Measurements from ENCODE around the gene ZNF79.

DNA sequence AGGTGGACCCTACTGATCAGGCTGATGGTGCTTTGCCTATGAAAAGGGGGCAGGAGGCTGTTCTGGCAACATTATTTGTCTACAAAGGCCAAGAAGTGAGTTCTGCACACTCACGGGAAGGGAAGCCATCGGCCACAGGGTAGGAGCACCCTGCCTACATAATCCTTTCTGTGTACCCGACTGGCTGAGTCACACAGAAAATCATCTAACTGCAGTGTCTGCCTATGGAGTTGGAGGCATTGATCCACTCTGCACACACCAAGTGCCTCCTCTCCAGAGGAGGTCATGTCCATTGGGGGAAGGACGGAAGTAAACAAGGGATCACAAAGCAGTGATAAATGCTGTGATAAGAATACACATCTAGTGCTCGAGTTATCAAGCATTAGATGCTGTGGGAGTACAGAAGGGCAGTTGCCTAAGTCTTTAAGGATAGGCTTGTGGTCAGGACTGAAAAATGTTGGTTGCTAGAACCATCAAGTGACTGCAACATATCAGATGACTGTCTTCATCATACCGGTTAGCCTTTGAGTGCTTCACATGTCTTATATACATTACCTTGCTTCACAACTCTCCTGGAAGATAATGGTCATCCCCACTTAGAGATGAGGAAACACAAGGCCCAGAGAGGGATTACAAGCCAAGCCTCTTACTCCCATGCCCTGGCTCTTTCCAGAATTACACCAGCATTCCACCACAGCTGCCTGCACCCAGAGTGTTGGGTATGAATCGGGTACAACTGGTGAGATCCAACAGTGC, 28.5 kb upstream of the ZNF79 start:
- TF ChIP-seq, protein P1, sequence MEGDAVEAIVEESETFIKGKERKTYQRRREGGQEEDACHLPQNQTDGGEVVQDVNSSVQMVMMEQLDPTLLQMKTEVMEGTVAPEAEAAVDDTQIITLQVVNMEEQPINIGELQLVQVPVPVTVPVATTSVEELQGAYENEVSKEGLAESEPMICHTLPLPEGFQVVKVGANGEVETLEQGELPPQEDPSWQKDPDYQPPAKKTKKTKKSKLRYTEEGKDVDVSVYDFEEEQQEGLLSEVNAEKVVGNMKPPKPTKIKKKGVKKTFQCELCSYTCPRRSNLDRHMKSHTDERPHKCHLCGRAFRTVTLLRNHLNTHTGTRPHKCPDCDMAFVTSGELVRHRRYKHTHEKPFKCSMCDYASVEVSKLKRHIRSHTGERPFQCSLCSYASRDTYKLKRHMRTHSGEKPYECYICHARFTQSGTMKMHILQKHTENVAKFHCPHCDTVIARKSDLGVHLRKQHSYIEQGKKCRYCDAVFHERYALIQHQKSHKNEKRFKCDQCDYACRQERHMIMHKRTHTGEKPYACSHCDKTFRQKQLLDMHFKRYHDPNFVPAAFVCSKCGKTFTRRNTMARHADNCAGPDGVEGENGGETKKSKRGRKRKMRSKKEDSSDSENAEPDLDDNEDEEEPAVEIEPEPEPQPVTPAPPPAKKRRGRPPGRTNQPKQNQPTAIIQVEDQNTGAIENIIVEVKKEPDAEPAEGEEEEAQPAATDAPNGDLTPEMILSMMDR (conservative IDR thresholded peaks at IDR 0.05; ENCODE audit: low read depth, low read length): no peak
- no peak for TF ChIP-seq POLR2A (IDR thresholded peaks at IDR 0.05; ENCODE audit: low read depth, low read length)
- TF ChIP-seq FOS (IDR thresholded peaks at IDR 0.05; ENCODE audit: low read depth, low read length): no peak
- TF ChIP-seq SMC3 (IDR thresholded peaks at IDR 0.05; ENCODE audit: low read depth, low read length): no peak
- TF ChIP-seq RFX5 (IDR thresholded peaks at IDR 0.05; ENCODE audit: low read depth, low read length): no peak
- TF ChIP-seq BHLHE40 (IDR thresholded peaks at IDR 0.05; ENCODE audit: low read depth, low read length): no peak
- TF ChIP-seq CEBPB (IDR thresholded peaks at IDR 0.05; ENCODE audit: low read depth, low read length): no peak
- no peak for TF ChIP-seq RAD21 (IDR thresholded peaks at IDR 0.05; ENCODE audit: low read length)
- TF ChIP-seq, protein P2, sequence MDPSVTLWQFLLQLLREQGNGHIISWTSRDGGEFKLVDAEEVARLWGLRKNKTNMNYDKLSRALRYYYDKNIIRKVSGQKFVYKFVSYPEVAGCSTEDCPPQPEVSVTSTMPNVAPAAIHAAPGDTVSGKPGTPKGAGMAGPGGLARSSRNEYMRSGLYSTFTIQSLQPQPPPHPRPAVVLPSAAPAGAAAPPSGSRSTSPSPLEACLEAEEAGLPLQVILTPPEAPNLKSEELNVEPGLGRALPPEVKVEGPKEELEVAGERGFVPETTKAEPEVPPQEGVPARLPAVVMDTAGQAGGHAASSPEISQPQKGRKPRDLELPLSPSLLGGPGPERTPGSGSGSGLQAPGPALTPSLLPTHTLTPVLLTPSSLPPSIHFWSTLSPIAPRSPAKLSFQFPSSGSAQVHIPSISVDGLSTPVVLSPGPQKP (IDR thresholded peaks at IDR 0.05; ENCODE audit: borderline replicate concordance, low read depth, low read length): no peak
- TF ChIP-seq RCOR1 (IDR thresholded peaks at IDR 0.05; ENCODE audit: insufficient replicate concordance, low read length): no peak
- TF ChIP-seq, protein P3, sequence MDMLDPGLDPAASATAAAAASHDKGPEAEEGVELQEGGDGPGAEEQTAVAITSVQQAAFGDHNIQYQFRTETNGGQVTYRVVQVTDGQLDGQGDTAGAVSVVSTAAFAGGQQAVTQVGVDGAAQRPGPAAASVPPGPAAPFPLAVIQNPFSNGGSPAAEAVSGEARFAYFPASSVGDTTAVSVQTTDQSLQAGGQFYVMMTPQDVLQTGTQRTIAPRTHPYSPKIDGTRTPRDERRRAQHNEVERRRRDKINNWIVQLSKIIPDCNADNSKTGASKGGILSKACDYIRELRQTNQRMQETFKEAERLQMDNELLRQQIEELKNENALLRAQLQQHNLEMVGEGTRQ (IDR thresholded peaks at IDR 0.05; ENCODE audit: low read depth, low read length): no peak
- TF ChIP-seq MXI1 (IDR thresholded peaks at IDR 0.05; ENCODE audit: borderline replicate concordance, low read depth, low read length): no peak
- TF ChIP-seq CHD1 (IDR thresholded peaks at IDR 0.05; ENCODE audit: low read depth, low read length): no peak
- TF ChIP-seq NFE2L2 (IDR thresholded peaks at IDR 0.05; ENCODE audit: low read depth, low read length): no peak

All from IMR-90 (cell line).